GM23248 (cell line): ENCODE measurements around the gene CCDC92. TPM values are rescaled to one million over a fixed set of nuclear protein-coding genes. Genes with fewer than 3 reads are reported as not detected.

ENCODE experiments used
- DNase-seq: peaks from one replicate; pipeline ENCODE4 v3.0.0-alpha.2; 2015
- H2AFZ ChIP-seq: fragments of 200-600 bp; sonication (generic); 2 replicates; pipeline ENCODE4 v1.6.1; 2016; ENCODE audit warnings: antibody characterized with exemption
- H3F3A ChIP-seq: fragments of 200-600 bp; sonication (generic); 2 replicates; pipeline ENCODE4 v1.6.1; 2016; ENCODE audit warnings: mild to moderate bottlenecking, antibody characterized with exemption, mixed run types; ENCODE audit not compliant: insufficient read depth
- H3K27ac ChIP-seq: fragments of 200-600 bp; sonication (generic); 2 replicates; pipeline ENCODE4 v1.5.1; 2016; ENCODE audit warnings: mild to moderate bottlenecking
- H3K27me3 ChIP-seq: fragments of 200-600 bp; sonication (generic); replicated peaks from 2 replicates; pipeline ENCODE4 v1.6.1; 2016; ENCODE audit warnings: mild to moderate bottlenecking; ENCODE audit not compliant: insufficient read depth
- H3K36me3 ChIP-seq: fragments of 200-600 bp; sonication (generic); 2 replicates; pipeline ENCODE4 v1.6.1; 2016; ENCODE audit warnings: low read depth, mild to moderate bottlenecking
- H3K4me1 ChIP-seq: fragments of 200-600 bp; sonication (generic); 2 replicates; pipeline ENCODE4 v1.6.1; 2016; ENCODE audit warnings: mild to moderate bottlenecking; ENCODE audit not compliant: insufficient read depth
- H3K4me2 ChIP-seq: fragments of 200-600 bp; sonication (generic); one replicate; pipeline ENCODE4 v1.6.1; 2016; ENCODE audit warnings: mild to moderate bottlenecking; ENCODE audit not compliant: unreplicated experiment
- H3K4me3 ChIP-seq: fragments of 200-600 bp; sonication (generic); 2 replicates; pipeline ENCODE4 v1.5.1; 2016; ENCODE audit warnings: mild to moderate bottlenecking
- H3K79me2 ChIP-seq: fragments of 200-600 bp; sonication (generic); 2 replicates; pipeline ENCODE4 v1.6.1; 2016; ENCODE audit warnings: mild to moderate bottlenecking; ENCODE audit not compliant: insufficient read depth
- H3K9ac ChIP-seq: fragments of 200-600 bp; sonication (generic); 2 replicates; pipeline ENCODE4 v1.6.1; 2016; ENCODE audit warnings: mild to moderate bottlenecking
- H3K9me2 ChIP-seq: fragments of 200-600 bp; sonication (generic); 2 replicates; pipeline ENCODE4 v1.6.1; 2016; ENCODE audit warnings: mixed run types, mild to moderate bottlenecking, moderate library complexity; ENCODE audit not compliant: insufficient read depth
- H3K9me3 ChIP-seq: fragments of 200-600 bp; sonication (generic); one replicate; pipeline ENCODE4 v1.6.1; 2017; ENCODE audit warnings: low read depth
- H4K20me1 ChIP-seq: fragments of 200-600 bp; sonication (generic); 2 replicates; pipeline ENCODE4 v1.6.0; 2016; ENCODE audit not compliant: insufficient read depth
- EZH2 ChIP-seq: fragments of 200-600 bp; sonication (generic); IDR thresholded peaks from 2 replicates; pipeline ENCODE4 v1.6.1; 2018; ENCODE audit warnings: antibody characterized with exemption, mild to moderate bottlenecking; ENCODE audit not compliant: insufficient read depth, poor library complexity, severe bottlenecking
- EZH2phosphoT487 ChIP-seq: fragments of 200-600 bp; sonication (generic); IDR thresholded peaks from 2 replicates; pipeline ENCODE4 v1.6.1; 2018; ENCODE audit warnings: antibody characterized with exemption, moderate library complexity, mild to moderate bottlenecking, low read depth; ENCODE audit not compliant: insufficient read depth
- WGBS, 2 experiments: methylation state at CpG; one replicate each; pipeline ENCODE4 v1.1.6; 2015 to 2017; ENCODE audit warnings: low lambda C conversion rate in 2 of 2, low coverage in 1 of 2; ENCODE audit errors: missing lambda C conversion rate in 2 of 2; 5-methylcytosine and 5-hydroxymethylcytosine counted together
- in situ Hi-C: fragments of 300-500 bp; cut with MboI; formaldehyde crosslinking; loops from 2 replicates; pipeline ENCODE4 v1.15.0; 2020
- polyA plus RNA-seq: library from polyadenylated mRNA; unstranded; fragments of >200 nt; fragmentation: Nextera tagmentation; extraction: Ambion mirVana; gene quantifications from 2 replicates; pipeline ENCODE4 v1.2.1, GENCODE V29; 2016
- total RNA-seq: library from RNA; depleted of rRNA; stranded (reverse); fragments of >200 nt; shearing (Covaris generic); gene quantifications from 2 replicates; pipeline ENCODE4 v1.2.3, GENCODE V29; 2014

CCDC92 gene
- total and polyA plus RNA-seq, 2 experiments from 2014 or later: 20.3 to 49.5 TPM

- Histone ChIP-seq H3K27ac (no peak overlapping the region), H3K4me3 (no peak overlapping the region), H3K79me2 (no peaks in the 10 kb centered on the region), H4K20me1 (no peaks in the 10 kb centered on the region), H3K9ac (no peak overlapping the region), H3K9me3 (no peaks in the 10 kb centered on the region), H3K4me2 (no peak overlapping the region), H3F3A (0 out of 2 replicates have a peak, but pooled peaks cover 4% of the 10 kb centered on the region), H2AFZ (no peak overlapping the region), H3K9me2 (no peaks in the 10 kb centered on the region), H3K36me3 (no peaks in the 10 kb centered on the region), H3K4me1 (peaks cover 4% of the 10 kb centered on the region), H3K27me3 (no peaks in the 10 kb centered on the region)
- in situ Hi-C loops: no loop called here
- WGBS, 2 experiments: 87 to 89% methylated on average over 22 of the region's 22 CpGs
- no peak for DNase-seq
- TF ChIP-seq EZH2 (no peak), EZH2phosphoT487 (no peak)
Observed at GRCh38 chr12:123903301-123904065, 69.1 kb downstream of the CCDC92 start.

- Histone ChIP-seq H3K9me2 (no peaks in the 10 kb centered on the region), H3K4me3 (no peak overlapping the region), H4K20me1 (no peaks in the 10 kb centered on the region), H3K9me3 (no peaks in the 10 kb centered on the region), H3K9ac (no peak overlapping the region), H3K36me3 (no peaks in the 10 kb centered on the region), H3K4me1 (peaks cover 4% of the 10 kb centered on the region), H2AFZ (no peak overlapping the region), H3K79me2 (no peaks in the 10 kb centered on the region), H3K27ac (no peak overlapping the region), H3K4me2 (no peak overlapping the region), H3K27me3 (no peaks in the 10 kb centered on the region), H3F3A (peaks cover 4% of the 10 kb centered on the region; the same call in 1 of the 2 replicates)
- no peak for DNase-seq
- 82 to 92% methylated on average over 13 of the region's 13 CpGs for WGBS, 2 experiments
- no peak for TF ChIP-seq EZH2
- no peak for TF ChIP-seq EZH2phosphoT487
- in situ Hi-C loops: no loop called here
Observed at GRCh38 chr12:123902821-123903220, 69.8 kb downstream of the CCDC92 start.

GRCh38 chr12:123900871-123901376 lies 71.7 kb downstream of the CCDC92 start:
- no peaks in the 10 kb centered on the region for H3K27me3 ChIP-seq
- TF ChIP-seq EZH2: no peak
- no peak for TF ChIP-seq EZH2phosphoT487
- H3K79me2 ChIP-seq: no peaks in the 10 kb centered on the region
- H3F3A ChIP-seq: peaks cover 15% of the 10 kb centered on the region
- H3K9me3 ChIP-seq: no peaks in the 10 kb centered on the region
- no peak overlapping the region for H2AFZ ChIP-seq
- H3K4me1 ChIP-seq: peaks cover 14% of the 10 kb centered on the region
- no peak for DNase-seq
- no peak overlapping the region for H3K9ac ChIP-seq
- WGBS, 2 experiments: 75 to 76% methylated on average over 9 of the region's 9 CpGs
- no peak overlapping the region for H3K4me3 ChIP-seq
- in situ Hi-C loops: no loop called here
- H3K4me2 ChIP-seq: no peak overlapping the region
- no peaks in the 10 kb centered on the region for H3K9me2 ChIP-seq
- H3K36me3 ChIP-seq: no peaks in the 10 kb centered on the region
- H4K20me1 ChIP-seq: no peaks in the 10 kb centered on the region
- H3K27ac ChIP-seq: no peak overlapping the region

GRCh38 chr12:123899368-123899767 lies 73.3 kb downstream of the CCDC92 start:
- Histone ChIP-seq H3K4me1 (peaks cover 10% of the 10 kb centered on the region; the same call in 1 of the 2 replicates), H3K9ac (no peak overlapping the region), H3F3A (peaks cover 11% of the 10 kb centered on the region), H3K27ac (no peak overlapping the region), H3K9me2 (no peaks in the 10 kb centered on the region), H3K27me3 (no peaks in the 10 kb centered on the region), H3K4me2 (no peak overlapping the region), H3K79me2 (no peaks in the 10 kb centered on the region), H3K9me3 (no peaks in the 10 kb centered on the region), H2AFZ (no peak overlapping the region), H3K4me3 (no peak overlapping the region), H3K36me3 (no peaks in the 10 kb centered on the region), H4K20me1 (no peaks in the 10 kb centered on the region)
- 80 to 86% methylated on average over 9 of the region's 9 CpGs for WGBS, 2 experiments
- in situ Hi-C loops: no loop called here
- no peak for DNase-seq
- TF ChIP-seq EZH2 (no peak), EZH2phosphoT487 (no peak)
